HG03457 (cell line): ENCODE results near the gene SCN11A.

Experiments
- ATAC-seq: cut with Tn5 transposase; IDR thresholded peaks from one replicate; pipeline ENCODE4 v1.9.1; 2021; ENCODE audit warnings: moderate number of reproducible peaks; ENCODE audit not compliant: unreplicated experiment

Gene SCN11A

GRCh38 chr3:39011191-39011736 lies 40.5 kb downstream of the SCN11A start:
- ATAC-seq = no peak

GRCh38 chr3:39005295-39005694 lies 46.4 kb downstream of the SCN11A start:
- no peak for ATAC-seq
